ENCODE measurements around the gene POMGNT2.
"Not testable (repeated sequence)": the region's sequence is repeated elsewhere in the genome, so short reads cannot be mapped to it uniquely, and the experiment has no call there.

Gene POMGNT2

DNA sequence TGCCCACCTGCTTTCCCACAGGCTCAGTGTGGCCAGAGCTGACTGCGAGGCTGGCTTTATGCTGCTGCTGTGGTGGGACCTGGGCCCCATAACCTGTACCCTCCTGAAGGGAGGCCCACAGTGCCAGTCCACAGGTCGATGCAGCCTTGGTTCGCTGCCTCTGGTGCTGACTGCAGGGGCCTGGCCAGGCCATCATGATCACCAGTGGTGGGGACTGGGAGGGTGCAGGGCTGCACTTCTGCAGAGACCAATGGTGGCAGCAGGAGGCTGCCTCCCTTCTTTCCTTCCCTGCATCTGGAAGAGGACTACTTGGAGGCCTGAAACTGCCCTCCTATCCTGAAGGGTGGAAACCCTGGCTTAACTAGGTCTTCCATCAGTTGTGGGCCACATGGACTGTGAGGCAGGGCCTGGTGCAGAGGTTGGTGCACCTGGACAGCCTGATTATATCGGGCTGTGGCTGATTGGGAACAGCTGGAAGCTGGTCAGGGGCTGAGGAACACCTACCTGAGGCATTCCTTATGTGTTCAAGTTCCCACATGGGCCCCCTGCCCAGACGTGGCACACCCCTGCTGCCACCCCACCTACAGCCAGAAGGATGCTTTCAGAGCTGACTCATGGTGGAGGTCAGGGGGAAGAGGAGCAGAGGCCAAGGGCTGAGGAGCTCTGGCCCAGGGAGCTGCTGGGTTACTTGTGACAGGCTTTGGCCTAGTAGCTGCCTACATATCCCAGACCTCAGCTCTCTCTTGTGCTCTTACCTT is 29.8 kb downstream of the POMGNT2 start:
- no peak for DNase-seq (ENCODE audit: low read depth in 2 of 2)

DNA sequence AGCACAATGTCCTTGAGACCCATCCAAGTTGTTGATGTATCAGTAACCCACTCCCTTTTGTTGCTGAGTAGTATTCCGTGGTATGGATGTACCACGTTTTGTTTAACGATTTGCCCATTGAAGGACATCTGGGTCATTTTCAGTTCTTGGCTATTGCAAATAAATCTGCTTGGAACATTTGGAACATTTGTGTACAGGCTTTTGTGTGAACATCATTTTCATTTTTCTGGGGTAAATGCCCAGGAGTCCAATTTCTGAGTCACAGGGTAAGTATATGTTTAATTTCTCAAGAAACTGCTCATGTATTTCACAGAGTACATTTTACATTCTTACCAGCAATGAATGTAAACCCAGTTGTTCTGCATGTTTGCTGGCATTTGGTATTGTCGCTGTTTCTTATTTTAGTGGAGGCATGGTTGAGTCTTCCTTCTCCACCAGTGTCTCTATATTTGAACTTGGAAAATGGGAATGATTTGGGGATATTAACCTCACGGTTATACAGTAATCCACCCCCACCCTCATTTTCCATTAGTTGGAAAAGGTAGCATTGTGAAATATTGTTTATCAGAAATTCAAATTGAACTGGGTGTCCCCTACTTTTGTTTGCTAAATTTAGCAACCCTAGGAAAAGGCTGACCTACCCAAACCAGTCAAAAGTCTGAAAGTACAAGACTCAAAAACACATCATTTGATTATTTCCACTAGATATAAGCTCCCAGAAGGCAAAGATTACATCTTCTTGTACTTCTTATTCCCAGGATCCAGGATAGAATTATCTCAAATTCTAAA is 30.8 kb downstream of the POMGNT2 start:
- no peak for DNase-seq (ENCODE audit: low read depth in 2 of 2)

DNA sequence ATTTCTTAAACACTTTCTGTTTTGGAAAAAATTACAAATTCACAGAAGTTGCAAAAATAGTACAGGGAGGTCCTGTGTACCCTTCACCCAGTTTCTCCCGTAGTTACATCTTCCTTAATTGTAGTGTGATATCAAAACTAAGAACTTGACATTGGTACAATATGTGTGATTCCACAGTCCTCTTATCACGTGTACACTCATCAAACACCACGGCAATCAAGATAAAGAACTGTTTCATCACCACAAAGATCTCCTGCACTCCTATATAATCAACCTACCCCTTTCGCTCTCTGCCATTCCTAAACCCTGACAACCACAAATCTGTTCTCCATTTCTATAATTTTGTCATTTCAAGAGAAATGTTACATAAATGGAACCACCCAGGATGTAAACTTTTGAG is 31.4 kb downstream of the POMGNT2 start:
- DNase-seq (ENCODE audit: low read depth in 2 of 2) = no peak

DNA sequence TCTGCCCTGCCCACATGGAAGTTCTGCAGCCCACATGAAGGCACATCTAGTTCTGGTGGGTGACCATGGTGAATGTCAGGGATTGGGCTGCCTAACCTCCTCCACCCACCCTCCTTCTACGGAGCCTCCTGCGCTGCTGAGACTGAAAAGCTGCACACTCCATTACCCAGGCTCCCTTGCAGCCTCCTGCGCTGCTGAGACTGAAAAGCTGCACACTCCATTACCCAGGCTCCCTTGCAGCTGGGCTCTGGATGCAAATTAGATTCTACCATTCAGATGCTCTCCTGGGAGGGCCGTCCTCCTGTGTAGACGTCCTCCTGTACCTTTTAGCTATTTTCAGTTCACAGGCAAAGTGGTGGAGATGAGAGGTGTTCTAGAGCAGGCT is 32.1 kb downstream of the POMGNT2 start:
- no peak for DNase-seq (ENCODE audit: low read depth in 2 of 2)

DNA sequence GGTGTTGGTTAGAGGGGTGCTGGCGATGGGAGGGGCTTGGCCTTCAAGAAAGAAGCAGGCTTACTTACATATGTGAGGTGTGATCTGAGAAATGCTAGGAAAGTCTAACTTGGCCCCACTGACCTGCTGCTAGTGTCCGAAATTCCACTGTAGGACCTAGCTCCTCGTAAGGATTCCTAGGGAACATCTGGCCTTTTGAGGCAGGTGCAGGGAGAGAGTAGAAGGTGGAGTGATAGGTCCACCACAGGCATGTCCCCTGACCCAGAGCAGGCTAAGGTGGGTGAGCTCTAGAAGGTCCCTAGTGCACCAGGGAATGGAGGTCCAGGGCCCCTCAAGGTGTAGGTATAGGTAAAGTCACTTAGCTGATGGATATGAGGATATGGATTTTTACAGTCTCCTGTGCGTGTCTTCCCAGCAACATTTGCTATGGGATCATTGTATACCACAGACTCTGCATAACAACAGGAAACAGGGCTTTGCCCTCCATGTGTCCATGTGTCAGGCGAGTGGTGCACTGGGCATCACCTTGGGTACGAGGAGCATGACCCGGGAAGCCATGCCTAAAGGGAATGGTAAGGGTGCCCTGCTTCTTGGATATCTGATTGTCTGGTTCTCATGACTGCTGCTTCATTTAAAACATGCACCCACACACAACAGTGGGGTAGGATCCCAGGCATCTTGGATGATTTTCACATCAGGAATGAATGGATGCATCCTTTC is 32.6 kb downstream of the POMGNT2 start:
- DNase-seq (ENCODE audit: low read depth in 2 of 2) = no peak

DNA sequence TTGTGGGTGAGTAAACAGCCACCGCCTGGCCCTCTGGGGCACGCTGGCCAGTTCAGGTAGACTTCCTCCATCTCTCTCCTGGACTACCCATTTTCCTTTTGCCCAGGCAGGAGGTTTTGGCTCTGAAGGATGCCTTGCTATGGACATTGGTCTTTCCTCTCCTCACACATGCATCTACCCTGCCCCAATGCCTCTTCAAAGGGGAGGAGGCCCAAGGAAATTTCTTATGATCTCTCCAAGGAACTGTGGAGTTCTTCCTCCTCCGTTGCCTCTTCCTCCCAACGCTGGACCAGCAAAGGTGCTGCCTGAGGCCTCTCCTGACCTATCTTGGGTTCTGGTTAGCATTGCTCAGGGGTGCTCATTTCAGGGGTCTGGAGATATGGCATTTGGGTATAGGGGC is 33.5 kb downstream of the POMGNT2 start:
- no peak for DNase-seq (ENCODE audit: low read depth in 2 of 2)

DNA sequence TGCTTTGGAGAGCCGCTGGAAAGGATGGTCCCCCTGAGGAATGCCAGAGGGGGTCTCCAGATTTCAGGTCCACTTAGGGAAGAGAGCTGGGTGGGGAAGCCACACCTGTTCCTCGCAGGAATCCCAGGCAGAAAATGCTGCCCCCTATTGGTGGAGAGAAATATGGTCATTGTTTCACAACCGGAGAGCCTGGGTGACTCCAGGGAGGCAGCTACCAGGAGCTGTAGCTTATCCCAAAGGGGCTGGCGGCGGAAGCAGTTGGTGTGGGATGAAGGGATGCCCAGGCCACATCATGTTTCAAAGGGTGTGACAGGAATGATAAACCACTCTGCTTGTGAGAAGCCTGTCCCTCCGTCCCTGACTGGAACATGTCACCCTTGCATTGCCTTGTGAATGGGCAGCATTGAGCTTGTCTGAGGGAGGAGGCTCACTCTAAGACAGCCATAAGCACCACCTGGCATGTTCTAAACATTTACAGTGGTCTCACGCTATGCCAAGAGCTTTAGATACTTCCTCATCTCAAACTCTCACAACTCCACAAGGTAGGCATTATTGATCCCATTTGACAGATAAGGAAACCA is 34.5 kb downstream of the POMGNT2 start:
- DNase-seq (ENCODE audit: low read depth in 2 of 2) = no peak

DNA sequence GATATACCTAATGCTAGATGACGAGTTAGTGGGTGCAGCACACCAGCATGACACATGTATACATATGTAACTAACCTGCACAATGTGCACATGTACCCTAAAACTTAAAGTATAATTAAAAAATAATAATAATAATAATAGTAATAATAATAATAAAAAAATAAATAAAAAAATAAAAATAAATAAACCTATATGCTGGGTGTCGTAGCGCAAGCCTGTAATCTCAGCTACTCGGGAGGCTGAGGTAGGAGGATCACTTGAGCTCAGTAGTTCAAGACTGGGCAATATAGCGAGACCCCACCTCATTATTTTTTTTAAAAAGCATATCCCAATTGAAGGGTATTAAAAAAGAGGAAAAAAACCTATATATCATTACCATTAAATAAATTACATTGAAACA is 35.2 kb downstream of the POMGNT2 start:
- not testable (repeated sequence) for DNase-seq (ENCODE audit: low read depth in 2 of 2)

DNA sequence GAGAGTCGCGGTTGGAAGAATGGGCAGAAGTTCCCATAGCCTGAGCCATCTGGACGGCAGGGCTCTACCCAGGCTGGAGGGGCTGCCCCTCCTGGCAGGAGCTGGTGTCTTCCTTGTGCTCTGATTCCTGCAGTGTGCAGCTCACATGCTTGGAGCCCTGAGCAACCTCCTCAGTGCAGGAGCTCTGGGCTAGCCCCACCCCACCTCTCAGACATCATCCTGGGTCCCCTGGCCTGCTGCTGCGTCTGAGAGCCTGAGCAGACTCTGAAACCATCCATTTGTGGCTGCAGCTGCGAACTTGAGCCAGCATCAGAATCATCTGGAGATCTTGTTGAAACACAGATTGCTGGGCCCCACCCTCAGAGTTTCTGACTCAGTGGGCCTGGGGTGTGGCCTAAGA is 42.8 kb downstream of the POMGNT2 start:
- DNase-seq (ENCODE audit: low read depth in 2 of 2) = no peak

DNA sequence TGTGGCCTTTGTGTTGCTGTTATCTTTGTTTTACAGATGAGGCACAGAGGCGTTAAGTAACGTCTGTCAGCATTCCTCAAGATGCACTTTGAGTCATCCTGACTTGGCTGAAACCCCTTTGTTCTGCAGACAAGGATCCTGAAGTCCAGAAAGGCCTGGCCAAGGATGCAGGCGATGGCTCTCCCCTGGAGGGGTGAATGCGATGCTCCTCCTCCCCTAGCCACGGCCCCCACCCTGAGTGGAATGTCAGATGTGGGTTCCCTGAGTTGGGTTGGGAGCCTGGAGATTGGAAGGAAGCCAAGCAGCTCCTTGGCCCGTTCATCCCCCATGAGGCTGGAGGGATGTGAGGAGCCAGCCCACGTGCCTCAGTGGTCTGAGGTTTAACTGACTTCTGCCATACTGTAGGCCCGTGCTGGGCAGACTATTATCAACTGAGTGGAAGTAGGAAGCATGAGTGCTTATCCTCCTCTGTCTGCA is 43.3 kb downstream of the POMGNT2 start:
- no peak for DNase-seq (ENCODE audit: low read depth in 2 of 2)

DNA sequence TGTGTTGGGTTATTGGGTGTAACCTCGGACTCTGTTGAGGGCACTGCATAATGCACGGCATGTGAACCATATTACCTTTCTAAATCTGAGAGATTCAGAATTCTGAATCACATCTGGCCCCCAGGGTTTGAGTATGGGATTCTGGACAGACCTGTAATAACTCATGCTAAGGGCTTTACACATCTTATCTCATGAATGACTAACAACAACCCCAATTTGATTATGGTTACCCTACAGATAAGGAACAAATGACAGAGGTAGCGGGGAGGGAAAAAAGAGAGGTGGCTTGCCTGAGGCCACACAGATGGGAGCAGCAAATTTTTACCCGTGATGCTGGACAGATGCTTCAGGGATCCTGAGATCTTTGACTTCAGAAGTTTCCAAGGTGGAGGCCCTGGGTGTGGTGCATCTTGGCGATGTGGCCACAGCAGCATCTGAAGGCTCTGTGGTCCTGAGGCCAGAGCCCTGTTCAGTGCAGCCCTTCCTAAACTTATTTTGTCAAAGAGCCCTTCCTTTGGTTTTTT is 43.8 kb downstream of the POMGNT2 start:
- DNase-seq (ENCODE audit: low read depth in 2 of 2) = no peak

DNA sequence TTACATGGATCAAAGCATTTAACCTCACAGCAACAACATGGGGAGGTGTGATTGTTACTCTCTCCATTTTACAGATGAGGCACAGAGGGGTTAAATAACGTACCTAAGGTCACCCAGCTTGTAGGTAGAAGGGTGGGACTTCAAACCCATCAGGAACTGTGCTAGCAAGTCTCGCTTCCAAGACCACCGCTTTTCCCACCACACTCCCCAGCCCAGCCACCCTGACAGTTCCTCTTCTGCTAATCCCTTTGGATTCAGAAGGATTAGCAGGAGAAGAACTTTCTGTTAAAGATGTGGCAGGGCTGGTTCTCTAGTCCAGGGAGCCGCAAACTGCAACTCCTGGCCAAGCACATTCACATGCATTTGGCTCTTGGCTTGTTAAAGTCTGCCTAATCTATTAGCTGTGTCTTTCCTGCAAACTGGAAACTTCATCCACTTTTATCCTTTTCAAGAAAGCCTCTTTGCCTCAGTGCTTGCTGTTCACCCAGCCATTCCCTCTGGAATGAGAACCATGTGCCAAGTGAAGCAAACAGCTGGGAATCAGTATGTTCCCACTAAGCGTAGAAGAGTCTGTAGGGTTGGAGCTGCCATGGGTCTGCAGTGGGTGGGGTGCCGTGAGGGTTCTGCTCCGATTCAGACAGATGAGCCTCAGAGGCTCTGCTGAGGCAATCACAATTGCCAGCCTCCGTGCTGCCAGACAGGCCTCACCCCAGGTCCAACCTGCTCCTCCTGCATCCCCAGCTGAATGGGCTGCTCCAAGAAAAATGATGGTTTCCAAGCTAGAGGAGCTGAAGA is 44.6 kb downstream of the POMGNT2 start:
- DNase-seq (ENCODE audit: low read depth in 2 of 2) = no peak

DNA sequence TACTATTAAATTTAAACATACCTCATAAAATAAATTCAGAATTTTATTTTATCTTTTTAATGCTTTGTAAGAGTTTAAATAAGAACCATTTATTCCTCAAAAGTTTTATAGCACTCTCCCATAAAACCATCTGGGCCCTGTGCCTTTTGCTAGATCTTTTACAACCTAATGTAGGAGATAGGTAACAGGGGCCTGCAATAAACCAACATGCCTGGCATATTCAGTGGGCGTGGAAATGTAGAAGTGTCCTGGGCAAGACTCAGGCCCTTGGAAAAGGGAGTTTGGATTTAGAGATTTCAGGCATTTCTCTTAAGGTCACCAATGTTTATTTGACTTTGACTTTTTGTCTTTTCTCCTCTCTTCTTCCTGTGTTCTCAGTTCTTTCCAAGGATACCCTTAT is 46.4 kb downstream of the POMGNT2 start:
- DNase-seq (ENCODE audit: low read depth in 2 of 2) = no peak

DNA sequence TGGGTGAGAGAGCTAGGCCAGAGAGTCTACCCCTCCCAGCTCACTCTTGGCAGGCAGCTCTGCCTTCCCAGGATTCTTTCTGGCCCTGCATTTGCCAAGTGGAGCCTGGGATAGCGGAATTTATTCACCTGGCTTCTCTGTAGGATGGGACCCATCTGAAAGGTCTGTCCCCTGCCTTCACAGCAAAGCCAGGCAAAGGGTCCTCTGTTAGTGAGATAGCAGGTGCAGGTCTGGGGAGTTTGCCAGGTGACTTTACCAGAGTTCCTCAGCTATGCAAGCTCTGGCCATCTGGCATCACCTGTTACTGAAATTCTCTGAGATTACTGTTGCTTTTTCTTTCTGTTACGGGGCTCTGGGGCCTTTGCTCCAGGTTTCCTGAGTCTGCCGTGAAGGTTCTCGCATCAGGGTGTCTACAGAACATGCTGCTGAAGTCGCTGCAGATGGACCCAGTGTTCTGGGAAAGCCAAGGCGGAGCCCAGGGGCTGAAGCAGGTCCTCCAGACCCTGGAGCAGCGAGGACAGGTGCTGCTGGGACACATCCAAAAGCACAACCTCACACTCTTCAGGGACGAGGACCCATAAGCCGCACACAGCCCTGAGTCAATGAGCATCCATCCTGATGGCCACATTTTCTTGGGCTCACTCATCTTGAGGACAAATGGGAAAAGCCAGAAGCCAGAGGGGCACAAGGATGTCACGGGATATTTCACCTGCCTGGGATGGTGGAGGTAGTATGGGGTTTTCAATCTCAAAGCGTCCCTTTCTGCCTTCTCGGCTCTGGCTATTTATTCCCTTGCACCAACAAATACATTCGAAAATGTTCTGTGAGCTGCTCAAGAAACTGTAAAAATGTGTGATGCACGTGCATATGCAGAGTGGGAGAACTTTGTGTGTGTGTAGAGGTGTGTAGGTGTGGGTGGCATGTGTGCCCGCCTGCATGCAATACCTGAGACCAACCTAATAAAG is 49.8 kb downstream of the POMGNT2 start:
- DNase-seq (ENCODE audit: low read depth in 2 of 2) = no peak

DNA sequence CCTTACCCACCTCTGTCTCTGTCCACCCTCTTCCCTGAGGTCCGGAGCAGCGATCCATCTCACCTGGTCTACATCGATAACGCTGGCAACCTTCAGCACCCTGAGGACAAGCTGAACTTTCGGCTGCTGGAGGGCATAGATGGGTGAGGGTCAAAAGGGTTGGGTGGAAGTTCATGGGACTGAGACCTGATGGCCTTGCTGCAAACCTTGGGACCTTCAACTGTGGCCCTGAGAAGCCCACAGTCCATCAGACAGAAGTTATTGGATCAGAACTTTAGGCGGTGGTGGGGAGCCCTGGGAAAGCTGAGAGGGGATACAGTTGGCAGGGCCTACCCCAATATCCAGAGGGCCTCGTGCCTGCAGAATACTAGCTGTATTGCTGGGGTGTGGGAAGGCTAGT is 50.5 kb downstream of the POMGNT2 start:
- DNase-seq (ENCODE audit: low read depth in 2 of 2) = no peak

DNA sequence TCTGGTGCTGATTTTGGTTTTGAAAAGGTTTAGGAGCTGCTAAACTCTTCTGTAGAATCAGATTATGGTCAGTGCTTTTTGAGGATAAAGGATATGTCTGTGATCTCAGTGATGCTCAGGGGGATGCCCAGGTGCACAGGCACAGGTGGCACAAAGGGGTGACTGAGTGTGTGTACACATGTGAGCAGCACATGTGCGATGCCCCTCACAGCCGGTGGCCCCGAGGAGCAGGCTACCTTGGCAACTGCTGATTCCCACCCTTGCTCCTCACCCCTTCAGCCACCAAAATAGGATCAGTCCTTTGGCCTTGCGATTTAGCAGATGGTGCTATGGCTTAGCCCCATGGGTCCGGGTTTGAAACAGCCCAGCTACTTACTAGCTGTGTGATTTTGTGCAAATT is 51.1 kb downstream of the POMGNT2 start:
- no peak for DNase-seq (ENCODE audit: low read depth in 2 of 2)

DNA sequence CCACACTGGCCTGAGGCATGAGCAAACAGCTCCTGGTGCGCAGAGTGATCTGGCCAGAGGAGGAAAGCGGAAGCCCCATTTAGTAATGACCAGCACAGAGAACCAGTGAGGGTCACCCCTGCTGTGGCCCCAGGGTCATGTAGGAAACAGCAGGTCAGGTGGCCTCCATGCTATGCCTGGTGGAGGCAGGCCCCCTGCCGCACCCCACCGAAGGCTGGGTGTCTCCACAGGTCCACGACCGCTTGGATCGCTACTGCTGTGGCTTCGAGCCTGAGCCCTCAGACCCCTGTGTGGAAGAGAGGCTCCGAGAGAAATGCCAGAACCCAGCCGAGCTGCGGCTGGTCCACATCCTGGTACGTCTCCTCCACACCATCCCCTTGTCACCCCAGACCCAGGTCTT is 52.6 kb downstream of the POMGNT2 start:
- DNase-seq (ENCODE audit: low read depth in 2 of 2) = no peak

DNA sequence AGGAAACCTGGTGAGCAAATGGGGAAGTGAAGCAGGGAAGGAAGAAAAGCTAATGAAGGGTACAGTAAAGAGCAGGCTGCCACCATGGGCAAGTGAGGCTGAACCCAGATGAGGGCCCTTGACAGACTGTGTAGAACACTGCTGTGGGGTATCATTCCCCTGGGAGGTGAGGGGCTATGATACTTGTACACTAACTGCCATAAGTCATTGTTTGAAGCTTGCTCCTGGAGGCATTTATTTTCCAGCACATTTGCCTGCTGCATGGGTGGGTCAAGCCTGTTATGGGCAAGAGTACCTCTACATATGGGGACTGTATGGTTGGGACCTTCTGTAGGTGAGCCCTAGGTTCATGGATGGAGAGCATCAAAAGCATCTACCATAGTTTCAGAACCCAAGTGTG is 57.4 kb downstream of the POMGNT2 start:
- no peak for DNase-seq (ENCODE audit: low read depth in 2 of 2)

DNA sequence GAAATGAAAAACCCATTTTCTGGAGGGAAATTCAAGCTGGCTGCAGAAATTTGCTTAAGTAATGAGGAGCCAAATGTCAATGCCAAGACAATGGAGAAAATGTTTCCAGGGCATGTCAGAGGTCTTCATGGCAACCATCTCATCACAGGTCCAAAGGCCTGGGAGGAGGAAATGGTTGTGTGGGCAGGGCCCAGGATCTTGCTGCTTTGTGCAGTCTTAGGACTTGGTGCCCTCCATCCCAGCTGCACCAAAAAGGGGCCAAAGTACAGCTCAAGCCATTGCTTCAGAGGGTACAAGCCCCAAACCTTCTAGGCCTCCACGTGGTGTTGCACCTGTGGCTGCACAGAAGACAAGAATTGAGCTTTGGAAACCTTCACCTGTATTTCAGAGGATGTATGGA is 59.3 kb downstream of the POMGNT2 start:
- no peak for DNase-seq (ENCODE audit: low read depth in 2 of 2)

DNA sequence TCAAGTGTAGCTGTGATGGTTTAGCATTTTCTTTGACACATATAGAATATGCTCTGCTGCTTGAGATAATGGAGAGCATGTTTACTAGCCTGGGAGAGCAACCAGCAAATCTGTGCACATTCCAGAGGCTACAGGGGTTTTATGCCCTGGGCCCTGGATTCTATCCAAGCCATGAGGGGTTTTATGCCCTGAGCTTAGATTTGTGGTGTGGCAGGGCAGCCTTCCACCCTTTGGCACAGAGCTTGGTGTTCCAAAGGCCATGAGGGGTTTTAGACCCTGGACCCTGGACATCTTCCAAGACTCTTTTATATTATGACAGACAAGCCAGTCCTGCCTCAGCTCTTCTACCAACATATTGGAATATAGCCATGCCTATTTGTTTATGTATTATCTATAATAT is 60.8 kb downstream of the POMGNT2 start:
- not testable (repeated sequence) for DNase-seq (ENCODE audit: low read depth in 2 of 2)

Measured in stimulated activated CD4-positive, alpha-beta T cell treated with anti-CD3 and anti-CD28 coated beads, Interleukin-1b, Interleukin-23, amount 100 ng/mL, for 4 hours (primary cell).